Stimulated activated CD8-positive, alpha-beta memory T cell treated with anti-CD3 and anti-CD28 coated beads, Interleukin-7, amount 100 ng/mL, for 48 hours (primary cell): ENCODE measurements around the gene SPEG.
A peak's percentile ranks its signal among the peaks of the same experiment; 100 is the strongest.

Source experiments
- DNase-seq, 2 donors: peaks; one replicate each; pipeline ENCODE4 v3.0.0-alpha.2; 2020; ENCODE audit warnings: low read depth in 1 of 2; ENCODE audit errors: extremely low read depth in 1 of 2

Gene SPEG

DNA sequence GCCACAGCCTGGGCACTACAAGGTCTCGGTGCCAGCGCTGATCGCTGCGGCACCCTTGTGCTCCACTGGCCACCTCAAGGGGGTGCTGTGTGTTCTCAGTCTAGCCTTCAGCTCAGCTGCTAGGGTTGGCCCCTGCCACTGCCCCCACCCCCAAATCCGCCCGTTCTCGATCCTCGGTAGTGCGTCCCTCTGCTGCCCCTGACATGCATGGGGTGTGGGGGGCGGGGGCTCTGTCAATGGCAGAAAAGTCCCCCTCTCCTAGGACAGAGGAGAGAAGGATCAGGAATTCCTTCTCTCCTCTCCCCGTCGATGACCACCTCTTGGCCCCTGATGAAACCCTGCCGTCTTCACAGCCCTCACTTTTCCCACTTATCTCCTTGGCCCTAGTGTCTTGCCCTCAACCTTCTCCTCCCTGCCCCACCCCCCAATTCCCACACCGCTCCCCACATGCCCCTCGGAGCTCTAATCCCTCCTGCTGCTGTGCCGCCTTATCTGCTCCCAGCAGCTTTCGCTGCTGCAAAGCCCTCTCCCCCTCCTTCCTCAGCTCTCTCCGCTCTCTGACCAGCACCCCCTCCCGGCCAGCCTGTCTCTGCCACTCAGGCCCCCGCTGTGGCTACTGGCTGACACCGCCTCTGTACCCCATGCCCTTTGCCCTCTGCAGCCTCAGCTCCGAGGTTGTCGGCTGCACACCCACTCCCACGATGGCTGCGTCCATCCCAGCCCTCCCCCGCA, 75.3 kb downstream of the SPEG start:
- peak in 1 of 2 donors; percentile 23 for DNase-seq

DNA sequence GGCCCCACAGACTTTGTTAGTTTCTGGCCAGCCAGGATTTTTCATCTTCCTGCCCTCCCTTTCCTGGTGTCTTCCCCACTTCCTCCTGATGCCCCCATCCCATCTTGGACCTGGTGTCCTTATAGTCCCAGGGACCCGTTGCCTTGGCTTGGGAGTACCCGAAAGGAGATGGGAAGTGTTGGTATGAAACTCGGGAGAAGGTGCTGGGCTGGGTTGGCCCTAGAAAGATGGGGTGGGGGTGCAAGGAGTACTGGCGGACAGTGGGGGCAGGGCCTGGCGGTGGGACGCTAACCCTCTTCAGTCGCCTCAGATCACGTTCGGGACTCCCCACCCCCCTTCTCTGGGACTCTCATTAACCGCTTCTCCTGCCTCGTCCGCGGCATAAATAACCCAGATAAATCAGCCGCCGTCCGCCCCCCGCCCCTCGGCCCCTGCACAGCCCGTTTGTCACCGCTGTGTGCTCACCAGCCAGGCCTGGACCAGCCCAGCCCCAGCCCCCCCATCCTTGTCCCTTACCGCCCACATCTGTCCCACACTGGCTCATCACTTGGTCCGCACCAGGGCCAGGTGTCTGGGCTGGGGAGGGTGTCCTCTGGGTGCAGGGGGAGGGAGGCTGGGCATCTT, 76.0 kb downstream of the SPEG start:
- no peak for DNase-seq

GRCh38 chr2:219511547-219512325, 77.1 kb downstream of the SPEG start:
- no peak for DNase-seq

GRCh38 chr2:219512524-219513216, 78.0 kb downstream of the SPEG start:
- no peak for DNase-seq

- no peak for DNase-seq
These were observed 79.1 kb downstream of the SPEG start for GRCh38 chr2:219513787-219514186.

DNA sequence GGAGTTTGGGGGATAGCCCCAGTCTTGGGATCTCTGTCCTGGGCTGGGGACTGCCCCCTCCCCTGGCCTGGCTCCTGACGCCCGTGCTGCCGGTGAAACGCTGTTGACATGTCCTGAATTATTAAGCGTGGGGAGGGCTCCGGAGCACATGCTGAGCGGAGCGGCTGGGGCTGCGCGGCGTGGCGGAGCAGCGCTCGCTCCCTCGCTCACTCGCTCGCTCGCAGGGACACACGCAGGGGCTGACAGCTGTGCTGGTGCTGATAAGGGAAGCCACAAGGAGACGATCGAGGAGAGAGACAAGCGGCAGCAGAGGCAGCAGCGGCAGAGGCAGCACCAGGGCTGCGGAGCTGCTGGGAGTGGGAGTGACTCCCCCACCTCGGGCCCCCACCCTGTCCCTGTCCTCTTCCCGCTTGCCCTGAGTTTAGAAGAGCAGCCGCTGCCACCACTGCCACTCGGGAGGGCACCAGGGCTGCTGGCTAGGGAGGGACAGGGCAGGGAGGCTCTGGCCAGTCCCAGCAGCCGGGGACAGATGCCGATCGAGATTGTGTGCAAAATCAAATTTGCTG, 79.6 kb downstream of the SPEG start, which contains the start of gene ASIC4:
ASIC4 (plus strand) TSS at position 287 of the 566 bp plus-strand sequence; CDS start at position 530, 243 bp downstream.
- DNase-seq: no peak

- no peak for DNase-seq
These were observed 80.2 kb downstream of the SPEG start for GRCh38 chr2:219514836-219515235.

DNA sequence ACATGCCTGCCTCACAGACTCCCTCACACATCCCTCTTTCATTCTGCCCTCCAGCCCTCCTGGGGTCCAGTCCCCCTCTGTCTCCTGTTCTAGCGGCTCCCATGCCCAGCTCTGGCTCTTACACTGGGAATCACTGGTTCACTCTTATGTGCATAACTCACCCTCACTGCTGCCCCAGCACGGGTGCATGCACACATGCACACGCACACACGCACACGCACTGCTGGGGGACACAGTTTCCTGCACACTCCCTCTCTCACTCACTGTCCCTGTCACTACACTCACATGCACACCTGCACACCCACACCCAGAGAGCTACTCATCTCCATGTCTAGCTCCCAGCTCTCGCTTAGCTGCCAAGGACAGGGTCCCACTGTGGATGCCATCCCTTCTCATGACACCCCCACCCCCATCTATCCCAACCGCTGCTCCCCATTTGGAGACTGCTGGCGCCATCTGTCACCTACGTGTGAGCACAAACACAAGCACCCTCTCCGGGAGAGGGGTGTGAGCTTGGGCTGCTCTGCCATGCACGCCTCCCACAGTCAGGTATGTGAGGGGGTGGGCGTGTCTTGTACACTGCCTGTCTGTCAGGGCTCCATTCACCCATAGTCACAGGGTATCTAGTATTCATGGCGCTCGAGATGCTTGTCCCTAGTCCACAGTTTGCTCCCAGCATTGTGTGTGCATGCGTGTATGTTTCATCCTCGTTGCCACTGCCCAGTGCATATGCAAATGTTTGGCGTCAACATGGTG, 81.4 kb downstream of the SPEG start:
- no peak for DNase-seq

DNA sequence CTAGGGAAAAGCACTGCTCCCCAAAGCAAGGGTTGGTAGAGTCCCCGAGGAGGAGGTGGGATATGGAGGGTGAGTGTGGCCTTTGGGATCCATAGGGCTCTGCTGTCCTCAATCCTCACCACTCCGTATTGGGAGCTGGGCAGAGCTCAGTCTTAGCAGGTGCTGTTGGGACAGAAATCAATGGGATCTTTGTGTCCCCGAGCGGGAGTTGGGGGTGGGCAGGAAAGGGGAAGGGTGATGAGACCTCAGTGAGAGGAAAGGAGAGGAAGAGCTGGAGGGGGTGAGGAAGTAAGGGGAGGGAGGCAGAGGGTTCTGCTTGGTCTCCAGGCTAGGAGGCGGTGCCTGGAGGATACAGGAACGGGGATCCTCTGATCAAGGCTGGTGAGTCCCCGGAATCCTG, 82.2 kb downstream of the SPEG start:
- DNase-seq: no peak

DNA sequence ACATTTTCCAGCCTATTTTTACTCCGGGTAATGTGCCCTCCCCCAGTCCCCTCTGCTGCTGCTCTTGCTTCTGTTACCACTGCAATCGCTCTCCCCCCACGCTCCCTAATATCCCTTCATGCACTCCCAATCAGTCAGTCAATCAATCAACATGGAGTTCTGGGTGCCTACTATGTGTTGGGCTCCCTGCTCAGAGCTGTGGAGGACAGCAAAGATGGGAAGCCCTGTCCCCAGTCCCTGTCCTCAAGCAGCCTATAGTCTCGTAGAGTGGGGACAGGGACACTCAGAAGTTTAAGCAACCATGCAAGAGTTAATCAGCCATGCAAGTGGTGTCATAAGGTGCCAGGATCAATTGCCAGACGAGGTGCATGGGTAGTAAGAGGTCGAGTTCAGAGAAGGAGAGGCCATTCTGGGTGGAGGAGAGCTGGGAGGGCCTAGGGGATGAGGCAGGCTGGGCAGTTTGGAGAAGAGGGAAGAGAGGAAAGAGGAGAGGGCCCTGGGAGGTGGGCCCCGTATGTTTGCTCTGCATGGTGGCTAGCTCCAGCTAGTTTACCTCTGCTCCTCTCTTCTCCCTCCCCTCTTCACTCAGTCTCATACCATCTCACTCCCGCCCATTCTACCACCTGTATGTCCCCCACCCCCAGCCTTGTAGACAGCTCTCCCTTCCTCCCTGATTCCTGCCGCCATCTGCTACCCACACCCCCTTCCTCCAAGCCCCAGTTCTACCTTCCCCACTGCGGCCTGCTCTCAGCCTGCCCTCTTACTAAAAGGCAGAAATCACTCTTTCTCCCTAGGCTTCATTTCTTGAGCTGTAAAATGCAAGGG, 83.5 kb downstream of the SPEG start:
- no peak for DNase-seq

DNA sequence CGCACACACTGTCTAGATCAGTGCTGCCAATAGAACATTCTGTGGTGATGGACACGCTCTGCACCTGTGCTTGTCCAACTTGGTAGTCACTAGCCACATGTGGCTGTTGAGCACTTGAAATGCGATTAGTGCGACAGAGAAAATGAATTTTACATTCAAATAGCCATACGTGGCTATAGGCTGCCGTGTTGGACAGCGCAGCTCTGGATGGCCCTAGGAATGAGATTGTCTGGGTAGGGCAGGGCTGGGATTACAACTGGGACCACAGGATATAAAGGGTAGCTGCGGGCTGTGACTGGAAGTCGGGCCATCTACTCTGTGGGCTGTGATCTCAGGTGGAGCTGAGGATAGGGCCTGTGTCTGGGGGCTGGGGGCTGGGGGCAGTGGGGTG, 84.9 kb downstream of the SPEG start:
- no peak for DNase-seq

DNA sequence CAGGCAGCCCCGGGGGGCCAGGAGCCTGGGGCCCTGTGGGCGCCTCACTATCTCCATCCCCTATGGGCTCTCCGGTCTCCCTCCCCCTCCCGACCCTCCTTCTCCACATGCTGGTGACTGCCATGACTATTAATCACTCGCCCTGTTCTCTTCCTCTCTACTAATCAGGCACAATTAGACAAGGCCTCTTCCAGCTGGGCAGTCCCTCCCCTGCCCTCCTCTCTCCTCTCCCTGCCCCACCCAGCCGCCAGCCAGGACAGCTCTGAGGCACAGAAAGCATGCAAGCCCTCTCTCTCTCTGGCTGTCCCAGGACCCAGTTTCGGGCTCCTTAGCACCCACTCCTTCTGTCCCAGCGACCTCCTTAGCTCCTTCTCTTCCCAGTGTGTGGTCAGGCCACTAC, 85.4 kb downstream of the SPEG start:
- no peak for DNase-seq

GRCh38 chr2:219521066-219521880, 86.6 kb downstream of the SPEG start:
- DNase-seq: no peak

- DNase-seq: no peak
These were observed 87.7 kb downstream of the SPEG start for GRCh38 chr2:219522111-219523030.

- no peak for DNase-seq
These were observed 88.5 kb downstream of the SPEG start for GRCh38 chr2:219523031-219523671.

GRCh38 chr2:219524817-219525216, 90.2 kb downstream of the SPEG start:
- no peak for DNase-seq
